MCF 10A (cell line): ENCODE data around the gene ASCL3. TPM values are rescaled to one million over a fixed set of nuclear protein-coding genes. Genes with fewer than 3 reads are reported as not detected.
"Not testable (repeated sequence)": the region's sequence is repeated elsewhere in the genome, so short reads cannot be mapped to it uniquely, and the experiment has no call there.

ENCODE experiments used
- BruUV-seq: library from RNA; stranded (reverse); fragments of 400-500 nt; replicated peaks from 2 replicates; lab custom pipeline; 2021; lab: Mats Ljungman, UMichigan
- CTCF ChIA-PET: fragments of 300-600 bp; sonication (Branson Sonifier 250); formaldehyde crosslinking; extraction: SDS; loops from one replicate; lab custom pipeline; 2021; ENCODE audit warnings: antibody characterized with exemption, inconsistent platforms; lab: Yijun Ruan, JAX
- POLR2A ChIA-PET: fragments of 300-600, 350-650 bp; sonication (Branson Sonifier 250); formaldehyde crosslinking; extraction: SDS; loops from one replicate; lab custom pipeline; 2020; ENCODE audit warnings: antibody characterized with exemption, inconsistent platforms; lab: Yijun Ruan, JAX
- DNase-seq: peaks from one replicate; pipeline ENCODE4 v3.0.0-alpha.2; 2018; ENCODE audit not compliant: unreplicated experiment
- H3K27ac Mint-ChIP-seq: one replicate; pipeline ENCODE4 v1.8.0; 2022; ENCODE audit warnings: mild to moderate bottlenecking, low read depth, mixed read lengths; ENCODE audit not compliant: unreplicated experiment
- H3K27me3 Mint-ChIP-seq: one replicate; pipeline ENCODE4 v1.8.0; 2022; ENCODE audit warnings: mixed read lengths; ENCODE audit not compliant: insufficient read depth, unreplicated experiment
- H3K36me3 Mint-ChIP-seq: one replicate; pipeline ENCODE4 v1.8.0; 2022; ENCODE audit warnings: mild to moderate bottlenecking, moderate library complexity, mixed read lengths; ENCODE audit not compliant: insufficient read depth, unreplicated experiment
- H3K4me1 Mint-ChIP-seq: one replicate; pipeline ENCODE4 v1.8.0; 2022; ENCODE audit warnings: mixed read lengths; ENCODE audit not compliant: insufficient read depth, unreplicated experiment
- H3K4me3 Mint-ChIP-seq: one replicate; pipeline ENCODE4 v1.8.0; 2022; ENCODE audit warnings: mild to moderate bottlenecking, moderate library complexity, mixed read lengths; ENCODE audit not compliant: unreplicated experiment
- H3K9me3 Mint-ChIP-seq: one replicate; pipeline ENCODE4 v1.8.0; 2022; ENCODE audit warnings: mixed read lengths; ENCODE audit not compliant: unreplicated experiment
- CTCF ChIP-seq: fragments of 200-600 bp; IDR thresholded peaks from one replicate; pipeline ENCODE4 v1.8.0; 2022; ENCODE audit warnings: antibody characterized with exemption, mild to moderate bottlenecking; ENCODE audit not compliant: unreplicated experiment
- intact Hi-C: fragments of 100-400 bp; cut with micrococcal nuclease; formaldehyde crosslinking; loops from 2 replicates; pipeline ENCODE4 v1.14.1; 2022
- total RNA-seq: library from RNA; stranded (reverse); gene quantifications from 2 replicates; pipeline ENCODE4 v1.2.3, GENCODE V29; 2022

ASCL3 gene
- total RNA-seq, 1 experiment from 2014 or later, result not detected

DNA sequence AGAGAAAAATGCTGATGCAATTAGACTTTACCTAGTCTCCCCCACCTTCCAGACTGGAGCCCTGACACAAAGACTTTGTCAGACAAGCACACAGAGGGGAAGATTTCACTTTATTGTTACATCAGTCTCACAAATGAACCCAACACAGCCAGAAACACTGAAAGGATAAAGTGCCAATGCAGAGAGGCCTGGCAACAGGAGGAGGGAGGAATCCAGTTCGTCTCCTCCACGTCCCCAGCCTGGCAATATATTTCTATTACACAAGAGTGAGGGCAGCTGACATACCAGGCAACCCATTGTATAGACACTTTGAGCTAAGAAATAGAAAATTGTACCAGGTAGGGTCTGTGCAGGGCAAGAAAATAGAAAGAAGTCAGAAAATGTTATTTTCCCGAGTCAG lies 37.7 kb upstream of the ASCL3 start:
- POLR2A ChIA-PET, result interaction anchor here (0.7 to 1.6 kb wide), 2 partner anchors 9 to 854 kb away, joined by 3 read pairs; no protein-coding TSS in a partner anchor
- BruUV-seq, result no TSS peak
- Mint-ChIP-seq H3K27me3 (no peaks in the 10 kb centered on the region), H3K4me3 (no peak overlapping the region), H3K27ac (no peak overlapping the region), H3K9me3 (no peaks in the 10 kb centered on the region), H3K36me3 (no peaks in the 10 kb centered on the region), H3K4me1 (no peaks in the 10 kb centered on the region)
- CTCF ChIA-PET, result interaction anchor here (0.7 to 1.7 kb wide), 2 partner anchors 157 to 262 kb away, joined by 3 to 6 read pairs; no protein-coding TSS in a partner anchor
- no peak for DNase-seq
- TF ChIP-seq CTCF, result no peak
- intact Hi-C loops, result no loop called here

DNA sequence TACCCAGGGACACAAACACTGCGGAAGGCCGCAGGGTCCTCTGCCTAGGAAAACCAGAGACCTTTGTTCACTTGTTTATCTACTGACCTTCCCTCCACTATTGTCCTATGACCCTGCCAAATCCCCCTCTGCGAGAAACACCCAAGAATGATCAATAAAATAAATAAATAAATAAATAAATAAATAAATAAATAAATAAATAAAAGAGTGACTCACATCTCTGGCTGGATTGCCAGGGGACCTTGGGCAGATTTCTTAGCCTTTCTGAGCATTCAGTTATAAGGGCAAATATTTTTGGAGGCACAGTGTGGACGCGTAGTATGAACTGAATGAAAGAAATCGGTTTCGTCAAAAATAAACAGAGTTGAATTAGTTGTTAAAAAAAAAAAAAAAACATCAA lies 36.5 kb upstream of the ASCL3 start:
- H3K9me3 Mint-ChIP-seq, H3K36me3 Mint-ChIP-seq, POLR2A ChIA-PET, BruUV-seq, intact Hi-C loops, CTCF ChIA-PET, H3K4me3 Mint-ChIP-seq, DNase-seq, H3K27ac Mint-ChIP-seq, H3K27me3 Mint-ChIP-seq, H3K4me1 Mint-ChIP-seq: not testable (repeated sequence)

DNA sequence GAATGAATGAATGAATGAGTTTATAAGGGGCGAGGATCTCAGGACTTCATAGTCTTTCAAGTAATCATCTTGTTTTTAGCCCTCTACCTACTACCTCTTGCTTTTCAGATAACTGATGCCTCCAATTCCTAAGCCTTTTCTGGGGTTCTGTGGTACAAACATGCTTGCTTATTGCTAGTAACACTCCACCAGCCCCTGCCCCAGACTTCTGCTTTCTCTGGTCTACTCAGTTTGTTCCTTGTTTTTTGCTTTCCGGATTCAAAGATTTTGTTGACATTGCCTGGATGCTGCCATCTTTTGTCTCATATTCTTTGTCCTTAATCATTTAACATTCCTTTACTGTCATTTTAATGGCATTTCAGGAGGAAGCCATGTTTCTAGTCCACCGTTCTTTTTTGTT lies 30.3 kb upstream of the ASCL3 start:
- CTCF ChIA-PET, result interaction anchor here (1.4 kb wide), 1 partner anchor 42 kb away, joined by 6 read pairs; no protein-coding TSS in a partner anchor
- TF ChIP-seq CTCF, result no peak
- H3K9me3 Mint-ChIP-seq, result no peaks in the 10 kb centered on the region
- no peak overlapping the region for H3K4me3 Mint-ChIP-seq
- intact Hi-C loops, result no loop called here
- H3K27me3 Mint-ChIP-seq, result no peaks in the 10 kb centered on the region
- no peak overlapping the region for H3K27ac Mint-ChIP-seq
- BruUV-seq, result no TSS peak
- H3K4me1 Mint-ChIP-seq, result no peaks in the 10 kb centered on the region
- DNase-seq, result no peak
- no peaks in the 10 kb centered on the region for H3K36me3 Mint-ChIP-seq
- POLR2A ChIA-PET, result interaction anchor here (1.7 kb wide), 1 partner anchor 9 kb away, joined by 7 read pairs; the partner anchor contains the start of gene TMEM9B

GRCh38 chr11:8971924-8972316 lies 29.1 kb upstream of the ASCL3 start:
- no peaks in the 10 kb centered on the region for H3K9me3 Mint-ChIP-seq
- H3K36me3 Mint-ChIP-seq, result no peaks in the 10 kb centered on the region
- no peak overlapping the region for H3K4me3 Mint-ChIP-seq
- no peak for DNase-seq
- CTCF ChIA-PET, result interaction anchor here (0.6 to 1.4 kb wide), 3 partner anchors 43 to 443 kb away, joined by 3 to 6 read pairs (median 3); no protein-coding TSS in a partner anchor
- BruUV-seq, result no TSS peak
- POLR2A ChIA-PET, result interaction anchor here (1.2 to 1.7 kb wide), 3 partner anchors 8 to 9 kb away, joined by 3 to 7 read pairs (median 4); partner anchors contain the start of gene TMEM9B
- no peak overlapping the region for H3K27ac Mint-ChIP-seq
- TF ChIP-seq CTCF, result no peak
- no peaks in the 10 kb centered on the region for H3K4me1 Mint-ChIP-seq
- H3K27me3 Mint-ChIP-seq, result no peaks in the 10 kb centered on the region
- intact Hi-C loops, result no loop called here
